Peyer's patch (tissue), 4 donors: ENCODE results near the gene CD247.

ENCODE experiments used
- POLR2A ChIP-seq, 2 donors: fragments of 450-650 bp; IDR thresholded peaks; one replicate each; pipeline ENCODE4 v1.5.1; 2017; ENCODE audit warnings: antibody characterized with exemption in 2 of 2, mild to moderate bottlenecking in 2 of 2, moderate library complexity in 2 of 2
- TF ChIP-seq, protein P1 (sequence below), 6 experiments: fragments of 450-650 bp in 4 of 6; fragments of 200-600 bp in 2 of 6; sonication (generic) in 1 of 6; IDR thresholded peaks; one replicate each; pipeline ENCODE4 v1.5.1; 2017 to 2019; ENCODE audit warnings: antibody characterized with exemption in 6 of 6, mild to moderate bottlenecking in 3 of 6, moderate library complexity in 1 of 6

DNA sequence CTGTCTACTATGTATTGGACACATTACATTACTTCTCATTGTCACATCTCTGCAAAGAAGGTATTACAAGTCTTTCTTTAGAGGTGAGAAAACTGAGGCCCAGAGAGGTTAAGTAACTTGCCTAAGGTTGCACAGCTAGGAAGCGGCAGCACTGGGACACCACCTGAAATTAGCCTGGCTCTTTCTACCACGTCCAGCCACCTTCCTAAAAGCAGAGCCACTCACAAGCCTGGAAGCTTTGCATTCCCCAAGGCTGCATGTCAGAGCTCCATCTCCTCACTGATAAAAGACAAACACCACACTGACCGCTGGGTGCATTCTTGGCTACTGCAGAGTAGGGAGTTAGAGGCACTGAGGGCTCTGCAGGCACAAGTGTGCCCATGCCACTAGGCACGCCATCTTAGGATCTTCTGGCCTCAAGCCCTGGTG lies 2.4 kb downstream of the CD247 start:
- TF ChIP-seq, protein P1, sequence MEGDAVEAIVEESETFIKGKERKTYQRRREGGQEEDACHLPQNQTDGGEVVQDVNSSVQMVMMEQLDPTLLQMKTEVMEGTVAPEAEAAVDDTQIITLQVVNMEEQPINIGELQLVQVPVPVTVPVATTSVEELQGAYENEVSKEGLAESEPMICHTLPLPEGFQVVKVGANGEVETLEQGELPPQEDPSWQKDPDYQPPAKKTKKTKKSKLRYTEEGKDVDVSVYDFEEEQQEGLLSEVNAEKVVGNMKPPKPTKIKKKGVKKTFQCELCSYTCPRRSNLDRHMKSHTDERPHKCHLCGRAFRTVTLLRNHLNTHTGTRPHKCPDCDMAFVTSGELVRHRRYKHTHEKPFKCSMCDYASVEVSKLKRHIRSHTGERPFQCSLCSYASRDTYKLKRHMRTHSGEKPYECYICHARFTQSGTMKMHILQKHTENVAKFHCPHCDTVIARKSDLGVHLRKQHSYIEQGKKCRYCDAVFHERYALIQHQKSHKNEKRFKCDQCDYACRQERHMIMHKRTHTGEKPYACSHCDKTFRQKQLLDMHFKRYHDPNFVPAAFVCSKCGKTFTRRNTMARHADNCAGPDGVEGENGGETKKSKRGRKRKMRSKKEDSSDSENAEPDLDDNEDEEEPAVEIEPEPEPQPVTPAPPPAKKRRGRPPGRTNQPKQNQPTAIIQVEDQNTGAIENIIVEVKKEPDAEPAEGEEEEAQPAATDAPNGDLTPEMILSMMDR (IDR thresholded peaks at IDR 0.05) = no peak
- no peak for TF ChIP-seq POLR2A (IDR thresholded peaks at IDR 0.05)
